WTC11 (cell line): Measurements from ENCODE around the gene CHD1L. TPM values are rescaled to one million over a fixed set of nuclear protein-coding genes. Genes with fewer than 3 reads are reported as not detected.
A peak's percentile ranks its signal among the peaks of the same experiment; 100 is the strongest.
"Not testable (repeated sequence)": the region's sequence is repeated elsewhere in the genome, so short reads cannot be mapped to it uniquely, and the experiment has no call there.

Experiments used
- ATAC-seq: fragments of 200-7000 bp; cut with Tn5 transposase; 2 replicates; pipeline ENCODE4 v1.10.0; 2021; ENCODE audit warnings: mild to moderate bottlenecking, moderate library complexity
- CTCF ChIA-PET: fragments of 300-600 bp; sonication (Branson Sonifier 250); formaldehyde crosslinking; loops from one replicate; lab custom pipeline; 2021; ENCODE audit warnings: antibody characterized with exemption; lab: Charles Lee
- POLR2A ChIA-PET: fragments of 350-600 bp; sonication (Branson Sonifier 250); formaldehyde crosslinking; loops from one replicate; lab custom pipeline; 2021; ENCODE audit warnings: antibody characterized with exemption; lab: Charles Lee
- DNase-seq: peaks from one replicate; pipeline ENCODE4 v3.0.0; 2021; ENCODE audit warnings: low spot score
- H3K27ac Mint-ChIP-seq: 2 replicates; pipeline ENCODE4 v1.8.0; 2021; ENCODE audit warnings: mixed read lengths
- H3K27me3 Mint-ChIP-seq: 2 replicates; pipeline ENCODE4 v1.8.0; 2021; ENCODE audit warnings: low read depth, mild to moderate bottlenecking, moderate library complexity, mixed read lengths
- H3K36me3 Mint-ChIP-seq: 2 replicates; pipeline ENCODE4 v1.8.0; 2021; ENCODE audit warnings: mixed read lengths
- H3K4me1 Mint-ChIP-seq: 2 replicates; pipeline ENCODE4 v1.8.0; 2022; ENCODE audit warnings: mixed read lengths
- H3K4me3 Mint-ChIP-seq: 2 replicates; pipeline ENCODE4 v1.8.0; 2021; ENCODE audit warnings: mild to moderate bottlenecking, moderate library complexity, mixed read lengths
- H3K9me3 Mint-ChIP-seq: 2 replicates; pipeline ENCODE4 v1.8.0; 2021; ENCODE audit warnings: mixed read lengths
- CBFB ChIP-seq: sonication (generic); formaldehyde crosslinking; IDR thresholded peaks from 2 replicates; pipeline ENCODE4 v1.8.1; 2022; ENCODE audit warnings: mild to moderate bottlenecking, low read depth, missing genetic modification reagents
- CREM ChIP-seq: sonication (generic); formaldehyde crosslinking; IDR thresholded peaks from 2 replicates; pipeline ENCODE4 v1.8.1; 2022; ENCODE audit warnings: mild to moderate bottlenecking, missing genetic modification reagents, moderate library complexity
- ESRRA ChIP-seq: sonication (generic); formaldehyde crosslinking; IDR thresholded peaks from 2 replicates; pipeline ENCODE4 v1.8.1; 2022; ENCODE audit warnings: mild to moderate bottlenecking, missing genetic modification reagents, borderline replicate concordance
- FOXK1 ChIP-seq: sonication (generic); formaldehyde crosslinking; IDR thresholded peaks from 2 replicates; pipeline ENCODE4 v1.8.0; 2022; ENCODE audit warnings: mild to moderate bottlenecking, moderate library complexity, missing genetic modification reagents
- FOXP1 ChIP-seq: sonication (generic); formaldehyde crosslinking; IDR thresholded peaks from 2 replicates; pipeline ENCODE4 v1.8.0; 2022; ENCODE audit warnings: missing genetic modification reagents, mild to moderate bottlenecking, moderate library complexity, borderline replicate concordance
- KAT7 ChIP-seq: sonication (generic); formaldehyde crosslinking; IDR thresholded peaks from 2 replicates; pipeline ENCODE4 v1.8.1; 2023; ENCODE audit warnings: missing genetic modification reagents, mild to moderate bottlenecking, borderline replicate concordance
- SMAD3 ChIP-seq: sonication (generic); formaldehyde crosslinking; IDR thresholded peaks from 2 replicates; pipeline ENCODE4 v1.8.0; 2022; ENCODE audit warnings: missing genetic modification reagents, mild to moderate bottlenecking, borderline replicate concordance
- TEAD1 ChIP-seq: sonication (generic); formaldehyde crosslinking; IDR thresholded peaks from 2 replicates; pipeline ENCODE4 v1.8.0; 2022; ENCODE audit warnings: mild to moderate bottlenecking, missing genetic modification reagents
- ZNF232 ChIP-seq: sonication (generic); formaldehyde crosslinking; IDR thresholded peaks from 2 replicates; pipeline ENCODE4 v1.8.0; 2022; ENCODE audit warnings: mild to moderate bottlenecking, missing genetic modification reagents
- ZNF416 ChIP-seq: fragments of 250-450 bp; sonication (Bioruptor Pico); IDR thresholded peaks from 2 replicates; pipeline ENCODE4 v1.9.0; 2021; ENCODE audit warnings: mild to moderate bottlenecking, inconsistent platforms
- total RNA-seq: library from RNA; stranded (reverse); gene quantifications from 3 replicates; pipeline ENCODE4 v1.2.3, GENCODE V29; 2021
- TF ChIP-seq, protein P1 (sequence below): sonication (generic); formaldehyde crosslinking; IDR thresholded peaks from 2 replicates; pipeline ENCODE4 v1.8.0; 2023; ENCODE audit warnings: mild to moderate bottlenecking, missing genetic modification reagents
- TF ChIP-seq, protein P2 (sequence below): sonication (generic); formaldehyde crosslinking; IDR thresholded peaks from 2 replicates; pipeline ENCODE4 v1.8.1; 2022; ENCODE audit warnings: missing genetic modification reagents, borderline replicate concordance
- TF ChIP-seq, protein P3 (sequence below): sonication (generic); formaldehyde crosslinking; IDR thresholded peaks from 2 replicates; pipeline ENCODE4 v1.8.0; 2022; ENCODE audit warnings: mild to moderate bottlenecking, missing genetic modification reagents
- TF ChIP-seq, protein P4 (sequence below): sonication (generic); formaldehyde crosslinking; conservative IDR thresholded peaks from 2 replicates; pipeline ENCODE4 v1.8.1; 2022; ENCODE audit warnings: mild to moderate bottlenecking, missing genetic modification reagents
- TF ChIP-seq, protein P5 (sequence below): fragments of 200-600 bp; IDR thresholded peaks from 2 replicates; pipeline ENCODE4 v1.8.0; 2022; ENCODE audit warnings: antibody characterized with exemption
- TF ChIP-seq, protein P6 (sequence below): fragments of 250-450 bp; sonication (Bioruptor Pico); IDR thresholded peaks from 2 replicates; pipeline ENCODE4 v1.9.0; 2021; ENCODE audit warnings: mild to moderate bottlenecking, borderline replicate concordance

CHD1L gene
- total RNA-seq, 1 experiment from 2014 or later: 68.7 TPM

DNA sequence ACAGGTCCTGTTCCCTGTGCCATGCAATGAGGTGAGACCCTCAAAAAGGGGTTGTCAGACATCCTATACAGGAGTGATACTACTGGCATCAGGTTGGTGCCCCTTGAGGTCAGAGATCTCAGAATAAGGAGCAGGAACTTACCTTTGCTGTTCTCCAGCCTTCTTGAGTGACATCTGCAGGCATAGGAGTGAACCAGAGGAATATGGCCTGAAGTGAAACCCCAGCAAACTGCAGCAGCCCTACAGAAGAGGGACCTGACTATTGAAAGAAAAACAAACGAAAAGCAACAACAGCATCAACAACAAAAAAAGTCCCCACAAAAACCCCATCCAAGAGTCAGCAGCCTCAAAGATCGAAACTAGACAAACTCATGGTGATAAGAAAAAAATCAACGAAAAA lies 74.5 kb downstream of the CHD1L start:
- no peak overlapping the region for H3K27ac Mint-ChIP-seq
- no peak overlapping the region for H3K4me3 Mint-ChIP-seq
- CTCF ChIA-PET: no interaction called here
- POLR2A ChIA-PET: no interaction called here
- no peaks in the 10 kb centered on the region for H3K36me3 Mint-ChIP-seq
- peaks cover under 1% of the 10 kb centered on the region; the same call in 1 of the 2 replicates for H3K27me3 Mint-ChIP-seq
- no peak for ATAC-seq
- TF ChIP-seq, protein P1, sequence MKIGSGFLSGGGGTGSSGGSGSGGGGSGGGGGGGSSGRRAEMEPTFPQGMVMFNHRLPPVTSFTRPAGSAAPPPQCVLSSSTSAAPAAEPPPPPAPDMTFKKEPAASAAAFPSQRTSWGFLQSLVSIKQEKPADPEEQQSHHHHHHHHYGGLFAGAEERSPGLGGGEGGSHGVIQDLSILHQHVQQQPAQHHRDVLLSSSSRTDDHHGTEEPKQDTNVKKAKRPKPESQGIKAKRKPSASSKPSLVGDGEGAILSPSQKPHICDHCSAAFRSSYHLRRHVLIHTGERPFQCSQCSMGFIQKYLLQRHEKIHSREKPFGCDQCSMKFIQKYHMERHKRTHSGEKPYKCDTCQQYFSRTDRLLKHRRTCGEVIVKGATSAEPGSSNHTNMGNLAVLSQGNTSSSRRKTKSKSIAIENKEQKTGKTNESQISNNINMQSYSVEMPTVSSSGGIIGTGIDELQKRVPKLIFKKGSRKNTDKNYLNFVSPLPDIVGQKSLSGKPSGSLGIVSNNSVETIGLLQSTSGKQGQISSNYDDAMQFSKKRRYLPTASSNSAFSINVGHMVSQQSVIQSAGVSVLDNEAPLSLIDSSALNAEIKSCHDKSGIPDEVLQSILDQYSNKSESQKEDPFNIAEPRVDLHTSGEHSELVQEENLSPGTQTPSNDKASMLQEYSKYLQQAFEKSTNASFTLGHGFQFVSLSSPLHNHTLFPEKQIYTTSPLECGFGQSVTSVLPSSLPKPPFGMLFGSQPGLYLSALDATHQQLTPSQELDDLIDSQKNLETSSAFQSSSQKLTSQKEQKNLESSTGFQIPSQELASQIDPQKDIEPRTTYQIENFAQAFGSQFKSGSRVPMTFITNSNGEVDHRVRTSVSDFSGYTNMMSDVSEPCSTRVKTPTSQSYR (CRISPR knock-in tag): no peak
- TF ChIP-seq TEAD1 (CRISPR knock-in tag) (no peak), FOXP1 (CRISPR knock-in tag) (no peak), ZNF232 (no peak), CREM (CRISPR knock-in tag) (no peak)
- TF ChIP-seq, protein P2, sequence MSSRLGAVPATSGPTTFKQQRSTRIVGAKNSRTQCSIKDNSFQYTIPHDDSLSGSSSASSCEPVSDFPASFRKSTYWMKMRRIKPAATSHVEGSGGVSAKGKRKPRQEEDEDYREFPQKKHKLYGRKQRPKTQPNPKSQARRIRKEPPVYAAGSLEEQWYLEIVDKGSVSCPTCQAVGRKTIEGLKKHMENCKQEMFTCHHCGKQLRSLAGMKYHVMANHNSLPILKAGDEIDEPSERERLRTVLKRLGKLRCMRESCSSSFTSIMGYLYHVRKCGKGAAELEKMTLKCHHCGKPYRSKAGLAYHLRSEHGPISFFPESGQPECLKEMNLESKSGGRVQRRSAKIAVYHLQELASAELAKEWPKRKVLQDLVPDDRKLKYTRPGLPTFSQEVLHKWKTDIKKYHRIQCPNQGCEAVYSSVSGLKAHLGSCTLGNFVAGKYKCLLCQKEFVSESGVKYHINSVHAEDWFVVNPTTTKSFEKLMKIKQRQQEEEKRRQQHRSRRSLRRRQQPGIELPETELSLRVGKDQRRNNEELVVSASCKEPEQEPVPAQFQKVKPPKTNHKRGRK (CRISPR knock-in tag): no peak
- peaks cover 13% of the 10 kb centered on the region for H3K9me3 Mint-ChIP-seq
- H3K4me1 Mint-ChIP-seq: no peaks in the 10 kb centered on the region
- no peak for DNase-seq

DNA sequence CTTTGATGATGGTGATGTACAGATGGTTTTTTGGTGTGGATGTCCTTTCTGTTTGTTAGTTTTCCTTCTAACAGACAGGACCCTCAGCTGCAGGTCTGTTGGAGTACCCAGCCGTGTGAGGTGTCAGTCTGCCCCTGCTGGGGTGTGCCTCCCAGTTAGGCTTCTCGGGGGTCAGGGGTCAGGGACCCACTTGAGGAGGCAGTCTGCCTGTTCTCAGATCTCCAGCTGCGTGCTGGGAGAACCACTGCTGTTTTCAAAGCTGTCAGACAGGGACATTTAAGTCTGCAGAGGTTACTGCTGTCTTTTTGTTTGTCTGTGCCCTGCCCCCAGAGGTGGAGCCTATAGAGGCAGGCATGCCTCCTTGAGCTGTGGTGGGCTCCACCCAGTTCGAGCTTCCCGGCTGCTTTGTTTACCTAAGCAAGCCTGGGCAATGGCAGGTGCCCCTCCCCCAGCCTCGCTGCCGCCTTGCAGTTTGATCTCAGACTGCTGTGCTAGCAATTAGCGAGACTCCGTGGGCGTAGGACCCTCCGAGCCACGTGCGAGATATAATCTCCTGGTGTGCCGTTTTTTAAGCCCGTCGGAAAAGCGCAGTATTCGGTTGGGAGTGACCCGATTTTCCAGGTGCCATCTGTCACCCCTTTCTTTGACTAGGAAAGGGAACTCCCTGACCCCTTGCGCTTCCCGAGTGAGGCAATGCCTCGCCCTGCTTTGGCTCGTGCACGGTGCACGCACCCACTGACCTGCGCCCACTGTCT lies 84.6 kb downstream of the CHD1L start:
- Mint-ChIP-seq H3K36me3 (peaks cover 23% of the 10 kb centered on the region), H3K27me3 (peaks cover 16% of the 10 kb centered on the region), H3K27ac (peak overlapping the region; percentile 74; the same call in 1 of the 2 replicates), H3K4me1 (peaks cover 28% of the 10 kb centered on the region), H3K9me3 (peaks cover 33% of the 10 kb centered on the region), H3K4me3 (peak overlapping the region; percentile 83)
- ATAC-seq, POLR2A ChIA-PET: not testable (repeated sequence)
- peak; percentile 29 for DNase-seq
- CTCF ChIA-PET: interaction anchor here (1.1 to 1.2 kb wide), 2 partner anchors 10 to 52 kb away, joined by 3 to 6 read pairs; no protein-coding TSS in a partner anchor
- TF ChIP-seq, protein P3, sequence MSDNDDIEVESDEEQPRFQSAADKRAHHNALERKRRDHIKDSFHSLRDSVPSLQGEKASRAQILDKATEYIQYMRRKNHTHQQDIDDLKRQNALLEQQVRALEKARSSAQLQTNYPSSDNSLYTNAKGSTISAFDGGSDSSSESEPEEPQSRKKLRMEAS (CRISPR knock-in tag): peak; percentile 41; the same call in 1 of the 2 replicates
- peak; percentile 66; the same call in 1 of the 2 replicates for TF ChIP-seq FOXK1 (CRISPR knock-in tag)

DNA sequence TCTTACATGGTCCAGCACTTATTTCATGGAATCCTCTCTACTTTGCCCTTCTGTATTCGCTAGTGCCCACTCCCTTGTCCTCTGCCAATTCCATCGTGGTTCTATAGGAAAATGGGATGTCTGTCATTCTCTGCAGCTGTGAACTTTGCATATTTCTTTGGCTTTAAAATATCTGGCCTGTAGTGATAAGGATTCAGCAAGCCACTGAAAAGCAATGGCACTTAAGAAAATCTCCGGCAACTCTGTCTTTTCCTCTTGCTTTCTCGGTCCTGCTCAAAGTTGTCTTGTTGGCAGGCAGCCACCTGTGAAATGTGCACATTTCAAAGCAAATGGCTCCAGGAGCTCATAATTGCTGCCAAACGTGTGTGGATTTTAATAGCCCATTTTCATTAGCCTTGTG lies 91.8 kb downstream of the CHD1L start:
- Mint-ChIP-seq H3K9me3 (peaks cover 5% of the 10 kb centered on the region), H3K4me3 (no peak overlapping the region), H3K27me3 (peaks cover 2% of the 10 kb centered on the region; the same call in 1 of the 2 replicates), H3K4me1 (peaks cover 52% of the 10 kb centered on the region), H3K36me3 (peaks cover 2% of the 10 kb centered on the region), H3K27ac (no peak overlapping the region)
- DNase-seq (no peak), ATAC-seq (no peak)
- POLR2A ChIA-PET: no interaction called here
- CTCF ChIA-PET: no interaction called here
- TF ChIP-seq ESRRA (CRISPR knock-in tag): no peak
- TF ChIP-seq, protein P4, sequence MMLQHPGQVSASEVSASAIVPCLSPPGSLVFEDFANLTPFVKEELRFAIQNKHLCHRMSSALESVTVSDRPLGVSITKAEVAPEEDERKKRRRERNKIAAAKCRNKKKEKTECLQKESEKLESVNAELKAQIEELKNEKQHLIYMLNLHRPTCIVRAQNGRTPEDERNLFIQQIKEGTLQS (CRISPR knock-in tag): no peak
- TF ChIP-seq SMAD3 (CRISPR knock-in tag): no peak
- TF ChIP-seq, protein P5, sequence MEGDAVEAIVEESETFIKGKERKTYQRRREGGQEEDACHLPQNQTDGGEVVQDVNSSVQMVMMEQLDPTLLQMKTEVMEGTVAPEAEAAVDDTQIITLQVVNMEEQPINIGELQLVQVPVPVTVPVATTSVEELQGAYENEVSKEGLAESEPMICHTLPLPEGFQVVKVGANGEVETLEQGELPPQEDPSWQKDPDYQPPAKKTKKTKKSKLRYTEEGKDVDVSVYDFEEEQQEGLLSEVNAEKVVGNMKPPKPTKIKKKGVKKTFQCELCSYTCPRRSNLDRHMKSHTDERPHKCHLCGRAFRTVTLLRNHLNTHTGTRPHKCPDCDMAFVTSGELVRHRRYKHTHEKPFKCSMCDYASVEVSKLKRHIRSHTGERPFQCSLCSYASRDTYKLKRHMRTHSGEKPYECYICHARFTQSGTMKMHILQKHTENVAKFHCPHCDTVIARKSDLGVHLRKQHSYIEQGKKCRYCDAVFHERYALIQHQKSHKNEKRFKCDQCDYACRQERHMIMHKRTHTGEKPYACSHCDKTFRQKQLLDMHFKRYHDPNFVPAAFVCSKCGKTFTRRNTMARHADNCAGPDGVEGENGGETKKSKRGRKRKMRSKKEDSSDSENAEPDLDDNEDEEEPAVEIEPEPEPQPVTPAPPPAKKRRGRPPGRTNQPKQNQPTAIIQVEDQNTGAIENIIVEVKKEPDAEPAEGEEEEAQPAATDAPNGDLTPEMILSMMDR: no peak
- no peak for TF ChIP-seq ZNF416 (CRISPR knock-in tag)
- TF ChIP-seq, protein P1 (CRISPR knock-in tag): no peak
- no peak for TF ChIP-seq KAT7 (CRISPR knock-in tag)
- TF ChIP-seq, protein P6, sequence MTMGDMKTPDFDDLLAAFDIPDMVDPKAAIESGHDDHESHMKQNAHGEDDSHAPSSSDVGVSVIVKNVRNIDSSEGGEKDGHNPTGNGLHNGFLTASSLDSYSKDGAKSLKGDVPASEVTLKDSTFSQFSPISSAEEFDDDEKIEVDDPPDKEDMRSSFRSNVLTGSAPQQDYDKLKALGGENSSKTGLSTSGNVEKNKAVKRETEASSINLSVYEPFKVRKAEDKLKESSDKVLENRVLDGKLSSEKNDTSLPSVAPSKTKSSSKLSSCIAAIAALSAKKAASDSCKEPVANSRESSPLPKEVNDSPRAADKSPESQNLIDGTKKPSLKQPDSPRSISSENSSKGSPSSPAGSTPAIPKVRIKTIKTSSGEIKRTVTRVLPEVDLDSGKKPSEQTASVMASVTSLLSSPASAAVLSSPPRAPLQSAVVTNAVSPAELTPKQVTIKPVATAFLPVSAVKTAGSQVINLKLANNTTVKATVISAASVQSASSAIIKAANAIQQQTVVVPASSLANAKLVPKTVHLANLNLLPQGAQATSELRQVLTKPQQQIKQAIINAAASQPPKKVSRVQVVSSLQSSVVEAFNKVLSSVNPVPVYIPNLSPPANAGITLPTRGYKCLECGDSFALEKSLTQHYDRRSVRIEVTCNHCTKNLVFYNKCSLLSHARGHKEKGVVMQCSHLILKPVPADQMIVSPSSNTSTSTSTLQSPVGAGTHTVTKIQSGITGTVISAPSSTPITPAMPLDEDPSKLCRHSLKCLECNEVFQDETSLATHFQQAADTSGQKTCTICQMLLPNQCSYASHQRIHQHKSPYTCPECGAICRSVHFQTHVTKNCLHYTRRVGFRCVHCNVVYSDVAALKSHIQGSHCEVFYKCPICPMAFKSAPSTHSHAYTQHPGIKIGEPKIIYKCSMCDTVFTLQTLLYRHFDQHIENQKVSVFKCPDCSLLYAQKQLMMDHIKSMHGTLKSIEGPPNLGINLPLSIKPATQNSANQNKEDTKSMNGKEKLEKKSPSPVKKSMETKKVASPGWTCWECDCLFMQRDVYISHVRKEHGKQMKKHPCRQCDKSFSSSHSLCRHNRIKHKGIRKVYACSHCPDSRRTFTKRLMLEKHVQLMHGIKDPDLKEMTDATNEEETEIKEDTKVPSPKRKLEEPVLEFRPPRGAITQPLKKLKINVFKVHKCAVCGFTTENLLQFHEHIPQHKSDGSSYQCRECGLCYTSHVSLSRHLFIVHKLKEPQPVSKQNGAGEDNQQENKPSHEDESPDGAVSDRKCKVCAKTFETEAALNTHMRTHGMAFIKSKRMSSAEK (CRISPR knock-in tag): no peak
- TF ChIP-seq CBFB (CRISPR knock-in tag): no peak
